Activated CD8-positive, alpha-beta T cell treated with anti-CD3 and anti-CD28 coated beads, Interleukin-2, amount 10 ng/mL, durations not matched to agents 7 days and 5 days (primary cell): ENCODE results near the gene KCNT1. TPM values are rescaled to one million over a fixed set of nuclear protein-coding genes. Genes with fewer than 3 reads are reported as not detected.

Experiments
- ATAC-seq: fragments of 150-1000 bp; cut with Tn5 transposase; one replicate; pipeline ENCODE4 v1.10.0; 2021; ENCODE audit warnings: moderate library complexity
- CTCF ChIA-PET: fragments of 350-600 bp; sonication (Branson Sonifier 250); formaldehyde crosslinking; loops from one replicate; lab custom pipeline; 2021; ENCODE audit warnings: antibody characterized with exemption; lab: Charles Lee
- POLR2A ChIA-PET: fragments of 350-600 bp; sonication (Branson Sonifier 250); formaldehyde crosslinking; loops from one replicate; lab custom pipeline; 2021; ENCODE audit warnings: antibody characterized with exemption; lab: Charles Lee
- DNase-seq: peaks from one replicate; pipeline ENCODE4 v3.0.0-alpha.2; 2020
- H3K27ac Mint-ChIP-seq: one replicate; pipeline ENCODE4 v1.8.0; 2021; ENCODE audit warnings: mild to moderate bottlenecking, mixed read lengths
- H3K27me3 Mint-ChIP-seq: one replicate; pipeline ENCODE4 v1.8.0; 2021; ENCODE audit warnings: low read depth, mixed read lengths
- H3K36me3 Mint-ChIP-seq: one replicate; pipeline ENCODE4 v1.8.0; 2021; ENCODE audit warnings: low read depth, mixed read lengths
- H3K4me1 Mint-ChIP-seq: one replicate; pipeline ENCODE4 v1.8.0; 2021; ENCODE audit warnings: low read depth, mixed read lengths
- H3K4me3 Mint-ChIP-seq: one replicate; pipeline ENCODE4 v1.8.0; 2021; ENCODE audit warnings: mild to moderate bottlenecking, mixed read lengths
- H3K9me3 Mint-ChIP-seq: one replicate; pipeline ENCODE4 v1.8.0; 2022; ENCODE audit warnings: mixed read lengths; ENCODE audit not compliant: insufficient read depth
- total RNA-seq, 2 experiments: library from RNA; stranded (reverse); gene quantifications; one replicate each; pipeline ENCODE4 v1.2.3, GENCODE V29; 2021

The KCNT1 gene
- total RNA-seq, 2 experiments from 2014 or later = not detected

DNA sequence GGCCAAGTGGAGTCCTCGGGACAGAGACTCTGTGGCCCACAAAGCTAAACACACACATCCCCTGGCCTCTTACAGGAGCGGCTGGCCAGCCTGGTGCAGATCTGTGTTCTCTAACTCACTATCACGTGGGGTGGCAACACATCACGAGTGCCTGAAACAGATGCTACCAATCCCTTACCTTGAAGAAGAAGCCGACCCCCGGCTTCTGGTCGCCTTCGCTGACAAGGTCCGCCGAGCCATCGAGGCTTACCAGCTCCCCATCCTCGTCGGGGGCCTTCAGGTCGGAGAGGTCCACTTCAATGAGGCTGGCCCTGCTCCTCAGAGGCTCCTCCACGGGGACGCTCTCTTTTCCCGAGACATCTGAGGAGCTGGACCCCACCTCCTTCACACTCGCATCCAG is 118.7 kb downstream of the KCNT1 start:
- ChIA-PET POLR2A (no interaction called here), CTCF (no interaction called here)
- no peak for ATAC-seq
- no peak for DNase-seq
- Mint-ChIP-seq H3K4me3 (no peak overlapping the region), H3K9me3 (no peaks in the 10 kb centered on the region), H3K27ac (no peak overlapping the region), H3K4me1 (peaks cover 9% of the 10 kb centered on the region), H3K27me3 (no peaks in the 10 kb centered on the region), H3K36me3 (peaks cover 14% of the 10 kb centered on the region)

- H3K9me3 Mint-ChIP-seq = no peaks in the 10 kb centered on the region
- H3K36me3 Mint-ChIP-seq = peaks cover 14% of the 10 kb centered on the region
- ChIA-PET CTCF (no interaction called here), POLR2A (no interaction called here)
- ATAC-seq = no peak
- no peak overlapping the region for H3K4me3 Mint-ChIP-seq
- H3K27me3 Mint-ChIP-seq = no peaks in the 10 kb centered on the region
- peaks cover 5% of the 10 kb centered on the region for H3K4me1 Mint-ChIP-seq
- no peak for DNase-seq
- no peak overlapping the region for H3K27ac Mint-ChIP-seq
Measured at GRCh38 chr9:135821116-135821515, 119.1 kb downstream of the KCNT1 start.

DNA sequence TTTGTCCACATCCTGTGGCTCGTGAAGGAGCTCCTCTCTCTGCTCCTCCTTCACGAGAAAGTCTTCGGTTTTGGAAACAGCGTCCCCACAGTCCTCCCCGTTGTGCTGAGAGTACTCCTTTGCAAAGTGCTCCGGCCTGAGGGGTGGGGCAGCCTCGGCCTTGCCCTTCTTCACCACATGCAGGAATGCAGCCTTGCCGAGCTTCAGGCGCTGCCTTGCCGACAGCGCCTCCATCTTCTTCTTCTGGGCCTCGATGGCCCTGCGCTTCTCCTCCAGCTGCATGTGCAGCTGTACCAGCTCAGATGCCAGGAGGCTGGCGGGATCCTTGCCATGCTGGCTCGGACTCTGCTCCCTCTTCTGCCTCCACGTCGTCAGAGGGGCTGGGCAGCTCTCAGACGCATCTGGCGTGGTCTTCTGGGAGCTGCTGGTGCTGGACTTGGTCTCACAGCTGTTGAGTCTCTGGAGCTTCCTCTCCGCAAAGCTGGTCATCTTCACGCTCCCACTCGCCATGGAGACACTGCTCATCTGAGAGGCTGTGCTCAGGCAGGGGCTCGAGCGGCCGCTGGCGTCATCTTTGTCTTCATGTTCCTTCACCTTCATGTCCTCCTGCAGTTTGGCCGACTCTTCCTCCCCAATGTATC is 119.9 kb downstream of the KCNT1 start:
- no peaks in the 10 kb centered on the region for H3K4me1 Mint-ChIP-seq
- H3K9me3 Mint-ChIP-seq = no peaks in the 10 kb centered on the region
- no peak overlapping the region for H3K27ac Mint-ChIP-seq
- H3K4me3 Mint-ChIP-seq = no peak overlapping the region
- no peaks in the 10 kb centered on the region for H3K27me3 Mint-ChIP-seq
- ChIA-PET POLR2A (no interaction called here), CTCF (no interaction called here)
- no peak for ATAC-seq
- DNase-seq = no peak
- H3K36me3 Mint-ChIP-seq = peaks cover 14% of the 10 kb centered on the region

DNA sequence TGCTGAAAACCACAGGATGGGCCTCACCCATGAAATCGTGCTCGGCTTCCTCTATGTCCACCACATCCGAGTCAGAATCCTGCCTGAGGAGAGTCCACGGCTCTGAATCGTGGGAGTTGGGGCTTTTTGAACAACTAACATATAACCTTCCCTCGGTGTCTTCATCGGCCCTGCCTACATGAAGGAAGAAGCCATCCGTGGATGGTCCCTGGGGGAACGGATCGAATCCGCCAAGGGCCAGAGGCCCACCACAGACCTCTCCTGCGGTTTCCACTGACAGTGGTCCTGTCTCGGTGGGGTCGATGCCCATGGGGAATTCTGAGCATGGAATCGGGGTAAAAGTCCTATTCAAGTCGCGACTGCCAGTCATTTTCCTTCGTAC is 120.4 kb downstream of the KCNT1 start:
- Mint-ChIP-seq H3K36me3 (peaks cover 14% of the 10 kb centered on the region), H3K27ac (no peak overlapping the region), H3K9me3 (no peaks in the 10 kb centered on the region), H3K4me3 (no peak overlapping the region), H3K4me1 (no peaks in the 10 kb centered on the region), H3K27me3 (no peaks in the 10 kb centered on the region)
- ChIA-PET CTCF (no interaction called here), POLR2A (no interaction called here)
- no peak for DNase-seq
- no peak for ATAC-seq

DNA sequence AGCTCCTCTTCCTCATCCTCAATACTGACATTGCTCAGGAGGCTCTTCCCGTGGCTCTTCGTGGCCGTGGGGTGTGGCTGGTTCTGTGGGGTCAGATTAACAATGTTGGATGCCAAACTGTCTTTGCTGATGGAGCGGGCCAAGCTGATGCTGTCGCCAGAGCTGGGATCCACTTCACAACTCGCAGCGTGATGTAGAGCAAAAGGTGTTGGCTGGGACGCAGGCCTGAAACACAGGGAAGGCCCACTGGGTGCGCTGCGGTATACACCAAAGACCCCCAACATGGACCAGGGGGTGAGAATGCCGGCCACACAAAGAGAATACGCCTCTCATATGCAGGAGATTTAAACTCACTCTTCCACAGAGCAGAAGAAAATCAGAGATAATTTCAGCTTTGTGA is 121.1 kb downstream of the KCNT1 start:
- Mint-ChIP-seq H3K4me1 (no peaks in the 10 kb centered on the region), H3K9me3 (no peaks in the 10 kb centered on the region), H3K27ac (no peak overlapping the region), H3K36me3 (peaks cover 14% of the 10 kb centered on the region), H3K4me3 (no peak overlapping the region), H3K27me3 (no peaks in the 10 kb centered on the region)
- DNase-seq (no peak), ATAC-seq (no peak)
- POLR2A ChIA-PET = no interaction called here
- CTCF ChIA-PET = no interaction called here

DNA sequence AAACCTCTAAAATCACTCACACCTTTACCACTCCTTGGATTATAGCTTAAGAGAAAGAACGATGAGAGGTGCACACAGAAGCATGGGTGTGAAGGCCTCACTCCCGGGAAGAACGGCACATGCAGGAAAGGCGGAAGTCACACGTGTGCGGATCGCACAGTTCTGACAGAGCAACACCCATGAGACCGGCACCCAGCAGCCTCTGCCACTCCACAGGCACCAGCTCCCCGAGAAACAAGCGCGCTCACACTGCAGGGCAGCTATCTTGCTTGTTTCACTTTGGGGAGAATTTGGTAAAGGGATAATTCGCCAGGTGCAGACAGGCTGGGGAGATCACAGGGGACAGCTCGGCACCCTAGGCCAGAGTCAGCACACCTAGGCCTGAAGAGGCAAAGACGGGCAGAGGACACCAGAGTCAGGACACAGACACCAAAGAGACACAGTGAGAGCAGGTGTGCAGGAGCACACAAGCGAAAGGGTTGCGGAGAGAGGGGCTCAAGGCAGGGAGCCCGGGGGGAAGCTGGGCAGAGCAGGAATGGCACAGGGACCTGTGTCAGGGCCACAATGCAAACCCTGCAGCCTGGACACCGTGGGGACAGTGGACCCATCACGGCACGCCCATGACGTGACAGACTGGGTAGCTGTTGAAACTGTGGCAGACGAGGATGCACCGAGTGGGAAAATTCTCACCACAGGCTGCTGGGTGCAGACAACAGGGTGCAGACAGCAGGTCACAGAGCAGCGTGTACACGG is 123.6 kb downstream of the KCNT1 start:
- Mint-ChIP-seq H3K4me3 (no peak overlapping the region), H3K9me3 (no peaks in the 10 kb centered on the region), H3K27ac (no peak overlapping the region), H3K27me3 (no peaks in the 10 kb centered on the region), H3K36me3 (peaks cover 19% of the 10 kb centered on the region), H3K4me1 (no peaks in the 10 kb centered on the region)
- CTCF ChIA-PET = no interaction called here
- POLR2A ChIA-PET = no interaction called here
- DNase-seq = no peak
- ATAC-seq = no peak

- no peak for ATAC-seq
- H3K36me3 Mint-ChIP-seq = peaks cover 17% of the 10 kb centered on the region
- H3K4me1 Mint-ChIP-seq = no peaks in the 10 kb centered on the region
- H3K9me3 Mint-ChIP-seq = no peaks in the 10 kb centered on the region
- DNase-seq = no peak
- H3K27me3 Mint-ChIP-seq = no peaks in the 10 kb centered on the region
- ChIA-PET CTCF (no interaction called here), POLR2A (no interaction called here)
- H3K27ac Mint-ChIP-seq = no peak overlapping the region
- no peak overlapping the region for H3K4me3 Mint-ChIP-seq
Measured at GRCh38 chr9:135826188-135826545, 124.2 kb downstream of the KCNT1 start.

DNA sequence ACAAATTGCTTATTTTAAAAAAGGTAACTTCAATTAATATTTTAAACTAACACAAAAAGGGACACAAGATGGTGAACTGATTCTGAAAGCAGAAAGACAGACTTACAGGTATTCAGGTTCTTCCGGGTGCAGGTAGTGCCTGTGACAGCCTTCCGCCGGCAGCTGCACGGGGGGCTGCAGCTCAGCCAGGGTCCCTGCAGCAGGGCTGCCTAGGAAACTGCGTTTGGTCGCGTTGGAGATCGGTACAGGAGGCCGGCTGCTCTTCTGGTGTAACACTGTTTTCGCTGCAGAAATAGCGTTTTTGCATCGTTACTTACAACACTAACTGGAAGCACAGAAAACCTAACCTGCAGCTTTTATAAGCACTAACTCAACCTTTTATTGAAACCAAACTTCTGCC is 125.3 kb downstream of the KCNT1 start:
- ChIA-PET CTCF (no interaction called here), POLR2A (no interaction called here)
- Mint-ChIP-seq H3K4me1 (no peaks in the 10 kb centered on the region), H3K27me3 (no peaks in the 10 kb centered on the region), H3K36me3 (peaks cover 17% of the 10 kb centered on the region), H3K4me3 (no peak overlapping the region), H3K9me3 (no peaks in the 10 kb centered on the region), H3K27ac (no peak overlapping the region)
- DNase-seq (no peak), ATAC-seq (no peak)

DNA sequence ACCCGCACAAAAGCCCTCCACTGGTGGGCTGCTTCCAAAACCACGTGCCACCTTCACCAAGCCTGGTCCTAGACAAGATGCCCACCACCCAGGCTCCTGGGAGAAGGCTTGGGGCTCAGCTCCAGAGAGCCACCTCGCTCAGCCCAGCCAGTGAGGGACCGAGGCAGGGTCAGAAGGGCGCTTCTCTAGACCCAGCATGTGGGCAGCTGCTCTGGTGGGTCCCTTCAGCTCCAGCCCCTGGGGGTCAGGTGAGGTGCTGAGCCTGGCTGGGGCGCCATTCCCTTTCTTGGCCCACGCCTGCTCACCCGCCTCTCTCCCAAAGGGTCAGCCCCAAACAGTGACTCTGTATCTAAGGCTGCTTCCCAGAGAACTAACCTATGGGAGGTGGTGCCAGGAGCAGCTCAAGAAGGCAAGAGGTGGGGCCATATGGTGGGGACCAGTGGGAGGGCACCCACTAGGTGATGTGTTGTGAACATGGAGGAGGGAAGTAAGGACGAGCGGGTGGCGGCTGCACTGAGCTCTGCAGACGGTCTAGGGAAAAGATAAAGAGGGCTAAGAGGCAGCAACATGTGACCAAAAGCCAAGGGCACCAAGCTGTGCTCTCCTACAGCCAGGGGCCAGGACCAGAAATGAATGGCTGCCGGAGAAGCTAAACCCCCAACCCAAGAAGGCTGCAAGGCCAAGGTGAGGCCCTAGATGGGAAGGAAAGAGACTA is 126.0 kb downstream of the KCNT1 start:
- ChIA-PET CTCF (no interaction called here), POLR2A (no interaction called here)
- Mint-ChIP-seq H3K4me1 (no peaks in the 10 kb centered on the region), H3K4me3 (no peak overlapping the region), H3K9me3 (no peaks in the 10 kb centered on the region), H3K36me3 (peaks cover 15% of the 10 kb centered on the region), H3K27ac (no peak overlapping the region), H3K27me3 (no peaks in the 10 kb centered on the region)
- ATAC-seq (no peak), DNase-seq (no peak)

- ChIA-PET POLR2A (no interaction called here), CTCF (no interaction called here)
- Mint-ChIP-seq H3K27ac (no peak overlapping the region), H3K4me3 (no peak overlapping the region), H3K4me1 (no peaks in the 10 kb centered on the region), H3K36me3 (peaks cover 9% of the 10 kb centered on the region), H3K27me3 (no peaks in the 10 kb centered on the region), H3K9me3 (no peaks in the 10 kb centered on the region)
- DNase-seq (no peak), ATAC-seq (no peak)
Measured at GRCh38 chr9:135828656-135829055, 126.7 kb downstream of the KCNT1 start.

DNA sequence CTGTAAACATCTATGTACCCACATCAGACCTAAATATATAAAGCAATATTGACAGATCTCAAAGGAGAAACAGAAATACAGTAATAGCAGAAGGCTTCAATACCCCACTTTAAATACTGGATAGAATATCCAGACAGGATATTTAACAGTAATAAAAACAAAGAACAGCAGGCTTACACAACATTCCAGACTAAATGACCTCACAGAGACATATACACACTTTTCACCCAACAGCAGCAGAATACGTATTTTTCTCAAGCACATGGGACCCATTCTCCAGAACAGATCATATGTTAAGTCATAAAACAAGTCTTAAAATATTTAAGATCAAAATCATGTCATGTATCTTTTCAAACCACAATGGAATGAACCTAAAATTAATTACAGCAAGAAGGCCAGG is 128.5 kb downstream of the KCNT1 start:
- no peak for DNase-seq
- CTCF ChIA-PET = no interaction called here
- Mint-ChIP-seq H3K4me1 (no peaks in the 10 kb centered on the region), H3K27me3 (no peaks in the 10 kb centered on the region), H3K27ac (no peak overlapping the region), H3K36me3 (peaks cover 13% of the 10 kb centered on the region), H3K9me3 (no peaks in the 10 kb centered on the region), H3K4me3 (no peak overlapping the region)
- ATAC-seq = no peak
- POLR2A ChIA-PET = no interaction called here

DNA sequence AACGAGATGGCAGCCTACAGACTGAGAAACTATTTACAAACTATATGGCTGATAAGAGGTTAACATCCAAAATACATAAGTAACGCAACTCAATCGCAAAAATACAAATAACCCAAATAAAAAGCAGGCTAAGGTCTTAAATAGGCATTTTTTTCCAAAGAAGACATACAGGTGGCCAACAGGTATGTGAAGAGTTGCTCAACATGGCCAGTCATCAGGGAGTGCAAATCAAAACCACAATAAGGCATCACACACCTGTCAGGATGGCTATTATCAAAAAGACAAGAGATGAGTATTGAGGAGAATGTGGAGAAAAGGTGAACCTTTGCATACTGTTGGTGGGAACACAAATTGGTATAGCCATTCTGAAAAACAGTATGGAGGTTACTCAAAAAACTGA is 131.9 kb downstream of the KCNT1 start:
- CTCF ChIA-PET = no interaction called here
- POLR2A ChIA-PET = no interaction called here
- H3K36me3 Mint-ChIP-seq = peaks cover 5% of the 10 kb centered on the region
- H3K4me3 Mint-ChIP-seq = no peak overlapping the region
- no peak for DNase-seq
- H3K27me3 Mint-ChIP-seq = no peaks in the 10 kb centered on the region
- H3K9me3 Mint-ChIP-seq = no peaks in the 10 kb centered on the region
- ATAC-seq = no peak
- H3K27ac Mint-ChIP-seq = no peak overlapping the region
- H3K4me1 Mint-ChIP-seq = no peaks in the 10 kb centered on the region
